H1 (cell line): ENCODE data around the gene EFNA3. TPM values are rescaled to one million over a fixed set of nuclear protein-coding genes. Genes with fewer than 3 reads are reported as not detected.

Experiments
- RXRA ChIP-seq: IDR thresholded peaks from 2 replicates; pipeline ENCODE4 v1.6.1; 2011; ENCODE audit warnings: low read depth, mild to moderate bottlenecking, low read length, moderate library complexity; ENCODE audit not compliant: insufficient read depth
- SIN3A ChIP-seq, 2 experiments: IDR thresholded peaks in 1 of 2; conservative IDR thresholded peaks in 1 of 2; 2 replicates each; pipeline ENCODE4 v1.6.1; 2011 to 2012; ENCODE audit warnings: low read length in 2 of 2, improper control_type of control experiment in 1 of 2, low read depth in 1 of 2, mild to moderate bottlenecking in 1 of 2
- polyA plus RNA-seq, 7 experiments: library from polyadenylated mRNA; depleted of rRNA in 3 of 7; stranded (reverse) in 5 of 7; unstranded in 2 of 7; fragments of >200 nt in 5 of 7; fragments of 200-250 nt in 2 of 7; gene quantifications; 1 replicate in 5 of 7; 2 replicates in 1 of 7; 4 replicates in 1 of 7; pipeline versions ENCODE4 v1.2.1 to v1.2.3, GENCODE V29; 2011 to 2013; ENCODE audit warnings: missing spikeins in 2 of 7, mixed read lengths in 2 of 7
- total RNA-seq: library from RNA; stranded (reverse); fragmentation: NEBNext Ultra II Directional; extraction: Animal tissue kit (Norgen Biotek cat#: 25700); gene quantifications from 2 replicates; pipeline ENCODE4 v1.2.1, GENCODE V29; 2021

EFNA3 gene
- total and polyA plus RNA-seq, 2 of the 8 experiments (the other 6 are each of a cell fraction or from before 2014, with no cell fraction given) = 10.8 to 13.8 TPM

DNA sequence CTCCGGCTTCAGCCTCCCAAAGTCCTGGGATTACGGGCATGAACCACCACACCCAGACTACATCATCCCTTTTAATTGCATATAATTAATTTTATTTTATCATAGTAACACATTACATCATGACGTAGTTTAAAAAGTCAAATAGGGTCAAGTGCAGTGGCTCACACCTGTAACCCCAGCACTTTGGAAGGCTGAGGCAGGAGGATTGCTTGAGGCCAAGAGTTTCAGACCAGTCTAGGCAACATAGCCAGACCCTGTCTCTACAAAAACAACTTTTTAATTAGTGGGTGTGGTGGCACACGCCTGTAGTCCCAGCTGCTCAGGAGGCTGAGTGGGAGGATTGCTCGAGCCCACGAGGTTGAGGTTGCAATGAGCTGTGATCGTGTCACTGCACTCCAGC is 20.7 kb downstream of the EFNA3 start (continued):
- no peak for TF ChIP-seq SIN3A (conservative IDR thresholded peaks at IDR 0.05 in 1 of 2, IDR thresholded peaks at IDR 0.05 in 1 of 2; ENCODE audit: low read depth in 1 of 2, low read length in 2 of 2)
- TF ChIP-seq RXRA = no peak
- TF ChIP-seq, all 59 proteins: peak for 0
